ENCODE results near the gene SLC35E1. TPM values are rescaled to one million over a fixed set of nuclear protein-coding genes. Genes with fewer than 3 reads are reported as not detected.

The SLC35E1 gene
- total RNA-seq, 1 donor from 2014 or later: 63.1 TPM

GRCh38 chr19:16542910-16543472 is 29.2 kb downstream of the SLC35E1 start:
- Histone ChIP-seq H3K27ac (ENCODE audit: low read depth, low read length) (peak overlapping the region; percentile 85), H3K4me2 (ENCODE audit: low read length) (peak overlapping the region; percentile 97), H3K27me3 (ENCODE audit: insufficient read depth, low read length) (no peaks in the 10 kb centered on the region), H3K4me1 (ENCODE audit: insufficient read depth, low read length) (peaks cover 13% of the 10 kb centered on the region), H3K9ac (ENCODE audit: low read length) (peak overlapping the region; percentile 95), H3K9me3 (ENCODE audit: insufficient read depth, low read depth, low read length) (no peaks in the 10 kb centered on the region), H3K4me3 (ENCODE audit: insufficient read depth, low read depth, low read length) (peak overlapping the region; percentile 95), H3K79me2 (ENCODE audit: insufficient read depth, low read length) (peaks cover 64% of the 10 kb centered on the region), H3K36me3 (ENCODE audit: insufficient read depth, low read length) (no peaks in the 10 kb centered on the region), H4K20me1 (ENCODE audit: insufficient read depth, low read length) (peaks cover 37% of the 10 kb centered on the region), H2AFZ (ENCODE audit: low read depth, low read length) (peak overlapping the region; percentile 67)
- DNase-seq (ENCODE audit: low read depth) (no peak), FAIRE-seq (no peak)
- TF ChIP-seq, protein P1, sequence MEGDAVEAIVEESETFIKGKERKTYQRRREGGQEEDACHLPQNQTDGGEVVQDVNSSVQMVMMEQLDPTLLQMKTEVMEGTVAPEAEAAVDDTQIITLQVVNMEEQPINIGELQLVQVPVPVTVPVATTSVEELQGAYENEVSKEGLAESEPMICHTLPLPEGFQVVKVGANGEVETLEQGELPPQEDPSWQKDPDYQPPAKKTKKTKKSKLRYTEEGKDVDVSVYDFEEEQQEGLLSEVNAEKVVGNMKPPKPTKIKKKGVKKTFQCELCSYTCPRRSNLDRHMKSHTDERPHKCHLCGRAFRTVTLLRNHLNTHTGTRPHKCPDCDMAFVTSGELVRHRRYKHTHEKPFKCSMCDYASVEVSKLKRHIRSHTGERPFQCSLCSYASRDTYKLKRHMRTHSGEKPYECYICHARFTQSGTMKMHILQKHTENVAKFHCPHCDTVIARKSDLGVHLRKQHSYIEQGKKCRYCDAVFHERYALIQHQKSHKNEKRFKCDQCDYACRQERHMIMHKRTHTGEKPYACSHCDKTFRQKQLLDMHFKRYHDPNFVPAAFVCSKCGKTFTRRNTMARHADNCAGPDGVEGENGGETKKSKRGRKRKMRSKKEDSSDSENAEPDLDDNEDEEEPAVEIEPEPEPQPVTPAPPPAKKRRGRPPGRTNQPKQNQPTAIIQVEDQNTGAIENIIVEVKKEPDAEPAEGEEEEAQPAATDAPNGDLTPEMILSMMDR (IDR thresholded peaks at IDR 0.05; ENCODE audit: insufficient read depth, low read depth, low read length): no peak
- no peak for TF ChIP-seq EZH2 (IDR thresholded peaks at IDR 0.05; ENCODE audit: insufficient read depth, low read length)
- H3K4me3 Mint-ChIP-seq (ENCODE audit: unreplicated experiment): peak overlapping the region; percentile 93
- H3K4me1 Mint-ChIP-seq (ENCODE audit: low read depth, unreplicated experiment): peaks cover 16% of the 10 kb centered on the region
- peaks cover 17% of the 10 kb centered on the region for H3K36me3 Mint-ChIP-seq (ENCODE audit: low read depth, unreplicated experiment)
- H3K27me3 Mint-ChIP-seq (ENCODE audit: low read depth, unreplicated experiment): no peaks in the 10 kb centered on the region
- peaks cover 5% of the 10 kb centered on the region for H3K9me3 Mint-ChIP-seq (ENCODE audit: unreplicated experiment)
- peak overlapping the region; percentile 91 for H3K27ac Mint-ChIP-seq (ENCODE audit: unreplicated experiment)

- H3K36me3 Mint-ChIP-seq (ENCODE audit: low read depth, unreplicated experiment): peaks cover 23% of the 10 kb centered on the region
- no peak for FAIRE-seq
- H3K27ac ChIP-seq (ENCODE audit: low read depth, low read length): peak within 1 kb of the TSS; percentile 85
Observed at GRCh38 chr19:16542045-16542909, 29.9 kb downstream of the SLC35E1 start, which contains the start of gene CHERP. CHERP (minus strand) TSS chr19:16542437; CDS start chr19:16542378, 59 bp downstream.

More at GRCh38 chr19:16542045-16542909, 29.9 kb downstream of the SLC35E1 start, which contains the start of gene CHERP:
- peaks cover 16% of the 10 kb centered on the region for H3K4me1 Mint-ChIP-seq (ENCODE audit: low read depth, unreplicated experiment)
- Histone ChIP-seq H3K9me3 (ENCODE audit: insufficient read depth, low read depth, low read length) (no peaks in the 10 kb centered on the region), H4K20me1 (ENCODE audit: insufficient read depth, low read length) (peaks cover 45% of the 10 kb centered on the region), H3K9ac (ENCODE audit: low read length) (peak within 1 kb of the TSS; percentile 95), H2AFZ (ENCODE audit: low read depth, low read length) (peak within 1 kb of the TSS; percentile 68), H3K27me3 (ENCODE audit: insufficient read depth, low read length) (no peaks in the 10 kb centered on the region), H3K36me3 (ENCODE audit: insufficient read depth, low read length) (no peaks in the 10 kb centered on the region), H3K4me2 (ENCODE audit: low read length) (peak within 1 kb of the TSS; percentile 97), H3K4me3 (ENCODE audit: insufficient read depth, low read depth, low read length) (peak within 1 kb of the TSS; percentile 95), H3K79me2 (ENCODE audit: insufficient read depth, low read length) (peaks cover 71% of the 10 kb centered on the region), H3K4me1 (ENCODE audit: insufficient read depth, low read length) (peaks cover 13% of the 10 kb centered on the region)
- H3K9me3 Mint-ChIP-seq (ENCODE audit: unreplicated experiment): peaks cover 5% of the 10 kb centered on the region
- TF ChIP-seq, protein P1 (IDR thresholded peaks at IDR 0.05; ENCODE audit: insufficient read depth, low read depth, low read length): no peak
- TF ChIP-seq EZH2 (IDR thresholded peaks at IDR 0.05; ENCODE audit: insufficient read depth, low read length): no peak
- H3K4me3 Mint-ChIP-seq (ENCODE audit: unreplicated experiment): peak within 1 kb of the TSS; percentile 93
- peak; percentile 82 for DNase-seq (ENCODE audit: low read depth)
- H3K27me3 Mint-ChIP-seq (ENCODE audit: low read depth, unreplicated experiment): no peaks in the 10 kb centered on the region
- H3K27ac Mint-ChIP-seq (ENCODE audit: unreplicated experiment): peak within 1 kb of the TSS; percentile 91

All from astrocyte (in vitro differentiated cells and primary cell).